ENCODE measurements around the gene PALLD.

GRCh38 chr4:168488869-168489274 is 8.0 kb upstream of the PALLD start:
- TF ChIP-seq CTCF (IDR thresholded peaks at IDR 0.05; ENCODE audit: extremely low read depth in 1 of 2, insufficient read depth in 1 of 2, low read depth in 1 of 2, low read length in 2 of 2) (no peak), POLR2AphosphoS5 (IDR thresholded peaks at IDR 0.05; ENCODE audit: insufficient read depth, low read depth, low read length) (no peak), MYC (IDR thresholded peaks at IDR 0.05; ENCODE audit: low read depth, low read length) (no peak), POLR2A (IDR thresholded peaks at IDR 0.05; ENCODE audit: low read depth, low read length) (no peak), EZH2 (IDR thresholded peaks at IDR 0.05; ENCODE audit: borderline replicate concordance, low read depth, low read length, severe bottlenecking) (no peak), FOS (IDR thresholded peaks at IDR 0.05; ENCODE audit: borderline replicate concordance, insufficient read depth, low read length) (no peak), JUN (IDR thresholded peaks at IDR 0.05; ENCODE audit: borderline replicate concordance, insufficient read depth, insufficient read length, low read depth) (no peak)

Measured in endothelial cell of umbilical vein (primary cell).